ENCODE data around the gene C10orf95. TPM values are rescaled to one million over a fixed set of nuclear protein-coding genes. Genes with fewer than 3 reads are reported as not detected.

Gene C10orf95
- total and polyA plus RNA-seq, 2 of the 13 experiments (the other 11 are each of a cell fraction or from before 2014, with no cell fraction given) = 0.05 to 0.07 TPM

GRCh38 chr10:102413053-102413705 is 38.2 kb downstream of the C10orf95 start:
- Histone ChIP-seq H3K9ac (ENCODE audit: insufficient read depth, low read depth, low read length) (no peak overlapping the region), H3K4me2 (ENCODE audit: low read depth, low read length) (no peak overlapping the region), H3K4me3 (replicated peaks in 1 of 3; ENCODE audit: insufficient read depth in 1 of 3, low read depth in 2 of 3, low read length in 3 of 3) (no peak overlapping the region), H2AFZ (ENCODE audit: low read length) (no peak overlapping the region), H3K4me1 (ENCODE audit: insufficient read depth, low read length) (peaks cover 24% of the 10 kb centered on the region), H3K79me2 (ENCODE audit: insufficient read depth, low read length) (no peaks in the 10 kb centered on the region), H4K20me1 (ENCODE audit: insufficient read depth, low read length) (peaks cover 4% of the 10 kb centered on the region; the same call in 1 of the 2 replicates), H3K9me3 (ENCODE audit: low read length) (no peaks in the 10 kb centered on the region), H3K27ac (ENCODE audit: extremely low read length, insufficient read depth, low read length) (no peak overlapping the region), H3K27me3 (ENCODE audit: control insufficient read depth in 1 of 2, insufficient read depth in 2 of 2, low read length in 2 of 2) (peaks cover 20 to 77% of the 10 kb centered on the region in 2 experiments), H3K36me3 (replicated peaks in 1 of 2; ENCODE audit: control insufficient read depth in 1 of 2, insufficient read depth in 2 of 2, low read length in 2 of 2) (no peaks in the 10 kb centered on the region)
- no peak for FAIRE-seq
- intact Hi-C loops (cut with micrococcal nuclease; ENCODE audit: unreplicated experiment) (no loop called here), in situ Hi-C loops (cut with HindIII; ENCODE audit: extremely low pct_ligation_motif_present, low pct_unique_long_range_greater_than_20kb) (no loop called here)
- ChIA-PET POLR2A (no interaction called here), CTCF (ENCODE audit: low intra/inter-chr PET ratio, low total read pairs) (no interaction called here)
- DNase-seq (ENCODE audit: low spot score) = no peak
- 8% methylated on average over 5 of the region's 5 CpGs for WGBS (ENCODE audit: low lambda C conversion rate)
- no peak for TF ChIP-seq MZF1 (CRISPR knock-in tag; IDR thresholded peaks at IDR 0.05; ENCODE audit: borderline replicate concordance)
- TF ChIP-seq RFX1 (IDR thresholded peaks at IDR 0.05) = peak; percentile 73
- TF ChIP-seq MXI1 (IDR thresholded peaks at IDR 0.05; ENCODE audit: borderline replicate concordance, low read depth, low read length) = peak; percentile 48; the same call in 1 of the 3 replicates
- TF ChIP-seq MLXIP (CRISPR knock-in tag; IDR thresholded peaks at IDR 0.05; ENCODE audit: borderline replicate concordance) = no peak
- TF ChIP-seq ZMYM4 (CRISPR knock-in tag; IDR thresholded peaks at IDR 0.05) = no peak
- TF ChIP-seq RFX3 (CRISPR knock-in tag; IDR thresholded peaks at IDR 0.05) = peak; percentile 69
- no peak for ATAC-seq
- no TSS peak for BruUV-seq (replicated peaks)
